DND-41 (cell line): Measurements from ENCODE around the gene SLC6A15.

Source experiments
- ATAC-seq: fragments of 200-7000 bp; cut with Tn5 transposase; 3 replicates; pipeline ENCODE4 v1.9.1; 2021; ENCODE audit warnings: low read depth; ENCODE audit not compliant: insufficient read depth
- DNase-seq: peaks from one replicate; pipeline ENCODE4 v3.0.0-alpha.2; 2020
- H2AFZ ChIP-seq: 2 replicates; pipeline ENCODE4 v1.6.0; 2012; ENCODE audit warnings: low read depth, low read length
- H3K27ac ChIP-seq: 2 replicates; pipeline ENCODE4 v1.5.1; 2012; ENCODE audit warnings: low read length, inconsistent platforms
- H3K27me3 ChIP-seq: fragments of 200-600 bp; sonication (generic); 2 replicates; pipeline ENCODE4 v1.6.0; 2012; ENCODE audit warnings: low read length, mild to moderate bottlenecking, inconsistent platforms; ENCODE audit not compliant: insufficient read depth, poor library complexity
- H3K36me3 ChIP-seq: 2 replicates; pipeline ENCODE4 v1.5.1; 2012; ENCODE audit warnings: low read length, inconsistent platforms; ENCODE audit not compliant: insufficient read depth
- H3K4me1 ChIP-seq: 2 replicates; pipeline ENCODE4 v1.5.1; 2012; ENCODE audit warnings: mild to moderate bottlenecking, low read length; ENCODE audit not compliant: insufficient read depth
- H3K4me2 ChIP-seq: 2 replicates; pipeline ENCODE4 v1.6.0; 2012; ENCODE audit warnings: mild to moderate bottlenecking, moderate library complexity, low read length, inconsistent platforms; ENCODE audit not compliant: insufficient read depth
- H3K4me3 ChIP-seq, 2 experiments: fragments of 200-600 bp in 1 of 2; shearing (Covaris generic) in 1 of 2; 2 replicates each; pipeline ENCODE4 v1.5.1; 2012 to 2016; ENCODE audit warnings: inconsistent platforms in 2 of 2, low read length in 2 of 2, mild to moderate bottlenecking in 2 of 2, low read depth in 1 of 2, moderate library complexity in 1 of 2
- H3K79me2 ChIP-seq: 2 replicates; pipeline ENCODE4 v1.6.0; 2012; ENCODE audit warnings: low read length, inconsistent platforms; ENCODE audit not compliant: insufficient read depth
- H3K9ac ChIP-seq: 2 replicates; pipeline ENCODE4 v1.6.0; 2012; ENCODE audit warnings: low read depth, mild to moderate bottlenecking, inconsistent platforms, low read length, moderate library complexity
- H3K9me3 ChIP-seq: 2 replicates; pipeline ENCODE4 v1.5.1; 2012; ENCODE audit warnings: low read length, moderate library complexity, mild to moderate bottlenecking, inconsistent platforms; ENCODE audit not compliant: insufficient read depth, severe bottlenecking
- H4K20me1 ChIP-seq: 2 replicates; pipeline ENCODE4 v1.6.0; 2012; ENCODE audit warnings: low read length; ENCODE audit not compliant: insufficient read depth
- CTCF ChIP-seq: IDR thresholded peaks from 2 replicates; pipeline ENCODE4 v1.5.1; 2012; ENCODE audit warnings: borderline replicate concordance, low read length, moderate library complexity, mild to moderate bottlenecking; ENCODE audit not compliant: poor library complexity, severe bottlenecking; ENCODE audit errors: extremely low read depth
- EZH2 ChIP-seq: IDR thresholded peaks from 3 replicates; pipeline ENCODE4 v1.6.1; 2012; ENCODE audit warnings: borderline replicate concordance, low read depth, mild to moderate bottlenecking, moderate library complexity, low read length, inconsistent platforms; ENCODE audit not compliant: severe bottlenecking

The SLC6A15 gene

GRCh38 chr12:84954415-84954814 lies 41.8 kb upstream of the SLC6A15 start:
- Histone ChIP-seq H3K27me3 (no peaks in the 10 kb centered on the region), H3K9me3 (no peaks in the 10 kb centered on the region), H3K4me3 (no peak overlapping the region), H3K36me3 (no peaks in the 10 kb centered on the region), H3K4me1 (no peaks in the 10 kb centered on the region), H2AFZ (no peak overlapping the region), H4K20me1 (no peaks in the 10 kb centered on the region), H3K27ac (no peak overlapping the region), H3K79me2 (no peaks in the 10 kb centered on the region), H3K4me2 (no peak overlapping the region), H3K9ac (no peak overlapping the region)
- no peak for TF ChIP-seq CTCF
- TF ChIP-seq EZH2: no peak
- DNase-seq: no peak
- ATAC-seq: no peak

- ATAC-seq: no peak
- Histone ChIP-seq H2AFZ (no peak overlapping the region; the same call in 1 of the 2 replicates), H3K36me3 (no peaks in the 10 kb centered on the region), H3K4me1 (no peaks in the 10 kb centered on the region), H3K27me3 (no peaks in the 10 kb centered on the region), H3K9me3 (no peaks in the 10 kb centered on the region), H3K9ac (no peak overlapping the region), H3K27ac (no peak overlapping the region), H4K20me1 (no peaks in the 10 kb centered on the region), H3K4me2 (no peak overlapping the region), H3K4me3 (no peak overlapping the region), H3K79me2 (no peaks in the 10 kb centered on the region)
- DNase-seq: no peak
- TF ChIP-seq EZH2 (no peak), CTCF (no peak)
Measured at GRCh38 chr12:84950971-84951546, 38.5 kb upstream of the SLC6A15 start.

GRCh38 chr12:84946753-84947152 lies 34.2 kb upstream of the SLC6A15 start:
- Histone ChIP-seq H4K20me1 (no peaks in the 10 kb centered on the region), H3K79me2 (no peaks in the 10 kb centered on the region), H3K36me3 (no peaks in the 10 kb centered on the region), H2AFZ (no peak overlapping the region), H3K4me2 (no peak overlapping the region), H3K4me1 (no peaks in the 10 kb centered on the region), H3K27me3 (no peaks in the 10 kb centered on the region), H3K9ac (no peak overlapping the region), H3K9me3 (no peaks in the 10 kb centered on the region), H3K4me3 (no peak overlapping the region), H3K27ac (no peak overlapping the region)
- DNase-seq: no peak
- no peak for TF ChIP-seq CTCF
- no peak for TF ChIP-seq EZH2
- ATAC-seq: no peak

- H2AFZ ChIP-seq: no peak overlapping the region
- no peak overlapping the region for H3K27ac ChIP-seq
- no peaks in the 10 kb centered on the region for H3K27me3 ChIP-seq
- DNase-seq: no peak
- H3K4me2 ChIP-seq: no peak overlapping the region
- H3K4me1 ChIP-seq: no peaks in the 10 kb centered on the region
- no peaks in the 10 kb centered on the region for H3K79me2 ChIP-seq
- TF ChIP-seq EZH2: no peak
- no peak for TF ChIP-seq CTCF
- no peak overlapping the region for H3K9ac ChIP-seq
- no peak for ATAC-seq
- H4K20me1 ChIP-seq: no peaks in the 10 kb centered on the region
- H3K9me3 ChIP-seq: no peaks in the 10 kb centered on the region
- H3K36me3 ChIP-seq: no peaks in the 10 kb centered on the region
- no peak overlapping the region for H3K4me3 ChIP-seq
Measured at GRCh38 chr12:84937415-84937814, 24.8 kb upstream of the SLC6A15 start.
